ENCODE data around the gene WDR45.

WDR45 gene

GRCh38 chrX:49043220-49043986 is 36.3 kb downstream of the WDR45 start, which contains the start of gene TFE3:
Gene TFE3 (minus strand): TSS chrX:49043357. CDS start chrX:49043226, 131 bp downstream.
- peak; percentile 79 to 89 for DNase-seq

GRCh38 chrX:49042581-49043219 is 37.0 kb downstream of the WDR45 start:
- no peak for DNase-seq

- DNase-seq, result peak in 1 of 2 experiments; percentile 12
Measured at GRCh38 chrX:49041744-49042580, 37.7 kb downstream of the WDR45 start.

- DNase-seq, result no peak
Measured at GRCh38 chrX:49040376-49040955, 39.2 kb downstream of the WDR45 start.

- DNase-seq, result peak; percentile 66 to 70
Measured at GRCh38 chrX:49039598-49040375, 39.9 kb downstream of the WDR45 start.

GRCh38 chrX:49037883-49038475 is 41.7 kb downstream of the WDR45 start:
- DNase-seq, result no peak

- DNase-seq, result no peak
Measured at GRCh38 chrX:49030283-49030682, 49.4 kb downstream of the WDR45 start.

GRCh38 chrX:49029876-49030275 is 49.8 kb downstream of the WDR45 start:
- no peak for DNase-seq
